ENCODE data around the gene RAP2A. TPM values are rescaled to one million over a fixed set of nuclear protein-coding genes. Genes with fewer than 3 reads are reported as not detected.

The RAP2A gene
- total RNA-seq, 1 donor from 2014 or later: 46.6 TPM

DNA sequence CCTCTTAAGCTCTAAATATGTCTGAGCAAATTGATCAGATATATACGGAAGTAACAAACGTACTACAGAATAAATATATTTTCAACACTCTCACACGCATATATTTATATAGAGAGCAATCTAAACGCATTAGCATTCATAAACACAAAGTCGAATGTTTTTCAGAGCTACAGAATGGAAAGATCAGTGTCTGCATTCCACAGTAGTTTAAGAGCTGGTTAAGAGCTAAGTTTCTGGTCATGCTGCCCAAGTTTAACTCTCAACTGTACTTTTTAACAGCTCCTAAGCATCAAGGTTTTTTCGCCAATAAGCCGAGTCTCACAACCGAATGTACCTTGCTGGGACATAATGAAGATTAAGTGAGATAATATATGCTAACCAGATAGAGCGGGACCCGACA, 36.7 kb upstream of the RAP2A start:
- Histone ChIP-seq H3K9ac (ENCODE audit: low read length) (no peak overlapping the region), H2AFZ (ENCODE audit: low read depth, low read length) (no peak overlapping the region), H3K27ac (ENCODE audit: low read depth, low read length) (no peak overlapping the region), H3K9me3 (ENCODE audit: insufficient read depth, low read depth, low read length) (no peaks in the 10 kb centered on the region), H4K20me1 (ENCODE audit: insufficient read depth, low read length) (no peaks in the 10 kb centered on the region), H3K27me3 (ENCODE audit: insufficient read depth, low read length) (no peaks in the 10 kb centered on the region), H3K4me3 (ENCODE audit: insufficient read depth, low read depth, low read length) (no peak overlapping the region), H3K79me2 (ENCODE audit: insufficient read depth, low read length) (no peaks in the 10 kb centered on the region), H3K4me1 (ENCODE audit: insufficient read depth, low read length) (no peaks in the 10 kb centered on the region), H3K36me3 (ENCODE audit: insufficient read depth, low read length) (peaks cover under 1% of the 10 kb centered on the region), H3K4me2 (ENCODE audit: low read length) (no peak overlapping the region)
- H3K36me3 Mint-ChIP-seq (ENCODE audit: low read depth, unreplicated experiment): peaks cover 7% of the 10 kb centered on the region
- no peak for FAIRE-seq
- H3K27me3 Mint-ChIP-seq (ENCODE audit: low read depth, unreplicated experiment): no peaks in the 10 kb centered on the region
- H3K4me3 Mint-ChIP-seq (ENCODE audit: unreplicated experiment): no peak overlapping the region
- DNase-seq (ENCODE audit: low read depth): no peak
- no peak overlapping the region for H3K27ac Mint-ChIP-seq (ENCODE audit: unreplicated experiment)
- TF ChIP-seq, protein P1, sequence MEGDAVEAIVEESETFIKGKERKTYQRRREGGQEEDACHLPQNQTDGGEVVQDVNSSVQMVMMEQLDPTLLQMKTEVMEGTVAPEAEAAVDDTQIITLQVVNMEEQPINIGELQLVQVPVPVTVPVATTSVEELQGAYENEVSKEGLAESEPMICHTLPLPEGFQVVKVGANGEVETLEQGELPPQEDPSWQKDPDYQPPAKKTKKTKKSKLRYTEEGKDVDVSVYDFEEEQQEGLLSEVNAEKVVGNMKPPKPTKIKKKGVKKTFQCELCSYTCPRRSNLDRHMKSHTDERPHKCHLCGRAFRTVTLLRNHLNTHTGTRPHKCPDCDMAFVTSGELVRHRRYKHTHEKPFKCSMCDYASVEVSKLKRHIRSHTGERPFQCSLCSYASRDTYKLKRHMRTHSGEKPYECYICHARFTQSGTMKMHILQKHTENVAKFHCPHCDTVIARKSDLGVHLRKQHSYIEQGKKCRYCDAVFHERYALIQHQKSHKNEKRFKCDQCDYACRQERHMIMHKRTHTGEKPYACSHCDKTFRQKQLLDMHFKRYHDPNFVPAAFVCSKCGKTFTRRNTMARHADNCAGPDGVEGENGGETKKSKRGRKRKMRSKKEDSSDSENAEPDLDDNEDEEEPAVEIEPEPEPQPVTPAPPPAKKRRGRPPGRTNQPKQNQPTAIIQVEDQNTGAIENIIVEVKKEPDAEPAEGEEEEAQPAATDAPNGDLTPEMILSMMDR (IDR thresholded peaks at IDR 0.05; ENCODE audit: insufficient read depth, low read depth, low read length): no peak
- TF ChIP-seq EZH2 (IDR thresholded peaks at IDR 0.05; ENCODE audit: insufficient read depth, low read length): no peak
- peaks cover 2% of the 10 kb centered on the region for H3K9me3 Mint-ChIP-seq (ENCODE audit: unreplicated experiment)
- H3K4me1 Mint-ChIP-seq (ENCODE audit: low read depth, unreplicated experiment): peaks cover 5% of the 10 kb centered on the region

DNA sequence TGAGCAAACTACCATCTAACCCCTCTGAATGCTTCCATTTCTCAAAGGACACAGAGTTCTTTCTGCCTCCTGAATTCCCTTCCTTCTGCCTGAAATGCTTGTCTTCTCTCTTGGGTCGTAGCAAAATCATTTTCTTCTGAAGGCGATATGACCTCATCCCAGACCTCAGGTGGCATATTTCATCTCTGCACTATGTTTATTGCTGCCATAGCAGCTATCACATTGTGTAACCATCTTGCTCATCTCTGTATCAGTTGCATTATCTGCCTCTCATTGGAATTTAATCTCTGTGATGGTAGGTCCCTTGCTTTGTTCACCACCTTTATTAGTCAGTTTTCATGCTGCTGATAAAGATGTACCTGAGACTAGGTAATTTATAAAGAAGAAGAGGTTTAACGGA, 32.5 kb upstream of the RAP2A start:
- H3K27me3 ChIP-seq (ENCODE audit: insufficient read depth, low read length): no peaks in the 10 kb centered on the region
- no peak overlapping the region for H3K4me3 ChIP-seq (ENCODE audit: insufficient read depth, low read depth, low read length)
- Mint-ChIP-seq H3K36me3 (ENCODE audit: low read depth, unreplicated experiment) (no peaks in the 10 kb centered on the region), H3K9me3 (ENCODE audit: unreplicated experiment) (peaks cover 3% of the 10 kb centered on the region), H3K27me3 (ENCODE audit: low read depth, unreplicated experiment) (no peaks in the 10 kb centered on the region), H3K4me3 (ENCODE audit: unreplicated experiment) (no peak overlapping the region), H3K4me1 (ENCODE audit: low read depth, unreplicated experiment) (peaks cover 5% of the 10 kb centered on the region), H3K27ac (ENCODE audit: unreplicated experiment) (no peak overlapping the region)
- H4K20me1 ChIP-seq (ENCODE audit: insufficient read depth, low read length): no peaks in the 10 kb centered on the region
- H2AFZ ChIP-seq (ENCODE audit: low read depth, low read length): no peak overlapping the region
- H3K36me3 ChIP-seq (ENCODE audit: insufficient read depth, low read length): no peaks in the 10 kb centered on the region
- no peak overlapping the region for H3K9ac ChIP-seq (ENCODE audit: low read length)
- FAIRE-seq (no peak), DNase-seq (ENCODE audit: low read depth) (no peak)
- no peak for TF ChIP-seq EZH2 (IDR thresholded peaks at IDR 0.05; ENCODE audit: insufficient read depth, low read length)
- TF ChIP-seq, protein P1 (IDR thresholded peaks at IDR 0.05; ENCODE audit: insufficient read depth, low read depth, low read length): no peak
- no peaks in the 10 kb centered on the region for H3K9me3 ChIP-seq (ENCODE audit: insufficient read depth, low read depth, low read length)
- H3K4me1 ChIP-seq (ENCODE audit: insufficient read depth, low read length): no peaks in the 10 kb centered on the region
- no peak overlapping the region for H3K27ac ChIP-seq (ENCODE audit: low read depth, low read length)
- no peaks in the 10 kb centered on the region for H3K79me2 ChIP-seq (ENCODE audit: insufficient read depth, low read length)
- H3K4me2 ChIP-seq (ENCODE audit: low read length): no peak overlapping the region

DNA sequence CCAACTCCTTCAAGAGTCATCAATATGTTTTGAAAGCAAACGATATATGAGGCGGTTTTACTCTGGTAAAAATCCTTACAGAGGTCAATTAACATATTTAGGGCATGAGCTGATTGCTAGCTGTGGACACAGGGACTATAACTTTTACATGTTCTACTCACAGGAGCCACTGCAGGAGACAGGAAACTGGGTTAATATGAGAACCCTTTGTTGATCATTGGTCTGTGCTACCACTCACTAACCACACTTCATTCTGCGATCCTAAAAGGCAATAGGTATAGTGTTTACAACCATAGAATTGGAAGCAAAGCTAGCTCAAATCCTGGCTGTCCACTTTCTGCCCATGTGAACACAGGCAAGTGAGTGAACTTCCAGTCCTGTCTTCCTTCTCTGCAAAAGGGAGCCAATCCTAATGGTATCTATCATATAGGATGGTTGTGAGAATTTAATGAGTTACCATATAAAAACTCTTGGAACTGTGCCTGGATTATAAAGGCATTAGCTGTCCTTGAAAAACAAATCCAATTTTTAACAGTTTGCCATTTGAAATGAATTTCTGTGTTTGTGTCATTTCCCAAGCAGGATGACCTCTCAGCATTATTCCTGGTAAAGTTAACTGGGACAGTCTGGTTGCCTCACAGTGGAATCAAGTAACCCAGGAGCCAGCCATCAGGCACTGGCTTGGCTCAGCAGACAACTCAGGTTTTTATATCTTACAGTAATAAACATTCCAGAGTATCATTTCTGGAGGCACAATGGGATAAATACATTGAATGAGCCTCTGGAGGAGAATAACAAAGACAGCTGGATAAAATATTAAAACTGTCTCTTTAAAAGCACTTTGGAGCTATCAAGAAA, 29.8 kb upstream of the RAP2A start:
- no peak for DNase-seq (ENCODE audit: low read depth)
- H2AFZ ChIP-seq (ENCODE audit: low read depth, low read length): no peak overlapping the region
- H3K27ac Mint-ChIP-seq (ENCODE audit: unreplicated experiment): no peak overlapping the region

More for the DNA sequence above, 29.8 kb upstream of the RAP2A start:
- Histone ChIP-seq H3K4me2 (ENCODE audit: low read length) (no peak overlapping the region), H4K20me1 (ENCODE audit: insufficient read depth, low read length) (no peaks in the 10 kb centered on the region), H3K4me3 (ENCODE audit: insufficient read depth, low read depth, low read length) (no peak overlapping the region), H3K4me1 (ENCODE audit: insufficient read depth, low read length) (no peaks in the 10 kb centered on the region), H3K9ac (ENCODE audit: low read length) (no peak overlapping the region), H3K79me2 (ENCODE audit: insufficient read depth, low read length) (no peaks in the 10 kb centered on the region), H3K9me3 (ENCODE audit: insufficient read depth, low read depth, low read length) (no peaks in the 10 kb centered on the region), H3K36me3 (ENCODE audit: insufficient read depth, low read length) (no peaks in the 10 kb centered on the region), H3K27ac (ENCODE audit: low read depth, low read length) (no peak overlapping the region), H3K27me3 (ENCODE audit: insufficient read depth, low read length) (no peaks in the 10 kb centered on the region)
- Mint-ChIP-seq H3K36me3 (ENCODE audit: low read depth, unreplicated experiment) (no peaks in the 10 kb centered on the region), H3K27me3 (ENCODE audit: low read depth, unreplicated experiment) (no peaks in the 10 kb centered on the region), H3K4me1 (ENCODE audit: low read depth, unreplicated experiment) (peaks cover 5% of the 10 kb centered on the region), H3K9me3 (ENCODE audit: unreplicated experiment) (peaks cover 3% of the 10 kb centered on the region), H3K4me3 (ENCODE audit: unreplicated experiment) (no peak overlapping the region)
- no peak for FAIRE-seq
- no peak for TF ChIP-seq EZH2 (IDR thresholded peaks at IDR 0.05; ENCODE audit: insufficient read depth, low read length)
- TF ChIP-seq, protein P1 (IDR thresholded peaks at IDR 0.05; ENCODE audit: insufficient read depth, low read depth, low read length): no peak
